GM18909 (cell line): ENCODE results near the gene FAM3B.

Experiments used
- ATAC-seq: cut with Tn5 transposase; IDR thresholded peaks from one replicate; pipeline ENCODE4 v1.9.1; 2021; ENCODE audit warnings: mild to moderate bottlenecking; ENCODE audit not compliant: unreplicated experiment, poor library complexity

Gene FAM3B

GRCh38 chr21:41317458-41317857 lies 857 bp downstream of the FAM3B start:
- no peak for ATAC-seq

- no peak for ATAC-seq
Observed at GRCh38 chr21:41318218-41318617, 1.6 kb downstream of the FAM3B start.

GRCh38 chr21:41319273-41319672 lies 2.7 kb downstream of the FAM3B start:
- ATAC-seq = no peak

- no peak for ATAC-seq
Observed at GRCh38 chr21:41321211-41321907, 4.8 kb downstream of the FAM3B start.

GRCh38 chr21:41321908-41322495 lies 5.4 kb downstream of the FAM3B start:
- ATAC-seq = no peak

- no peak for ATAC-seq
Observed at GRCh38 chr21:41322496-41323382, 6.1 kb downstream of the FAM3B start.

- ATAC-seq = no peak
Observed at GRCh38 chr21:41325138-41325912, 8.7 kb downstream of the FAM3B start.

- ATAC-seq = no peak
Observed at GRCh38 chr21:41326414-41327080, 9.9 kb downstream of the FAM3B start.

GRCh38 chr21:41327753-41328152 lies 11.2 kb downstream of the FAM3B start:
- ATAC-seq = no peak

GRCh38 chr21:41328660-41329607 lies 12.3 kb downstream of the FAM3B start:
- ATAC-seq = no peak

GRCh38 chr21:41333752-41334151 lies 17.2 kb downstream of the FAM3B start:
- ATAC-seq = no peak

GRCh38 chr21:41337515-41337914 lies 20.9 kb downstream of the FAM3B start:
- no peak for ATAC-seq

GRCh38 chr21:41338455-41338854 lies 21.9 kb downstream of the FAM3B start:
- ATAC-seq = no peak

- ATAC-seq = no peak
Observed at GRCh38 chr21:41342035-41342434, 25.4 kb downstream of the FAM3B start.

- ATAC-seq = no peak
Observed at GRCh38 chr21:41344146-41344545, 27.5 kb downstream of the FAM3B start.

- no peak for ATAC-seq
Observed at GRCh38 chr21:41345356-41345755, 28.8 kb downstream of the FAM3B start.

- no peak for ATAC-seq
Observed at GRCh38 chr21:41345934-41346685, 29.5 kb downstream of the FAM3B start.

GRCh38 chr21:41346758-41347157 lies 30.2 kb downstream of the FAM3B start:
- no peak for ATAC-seq
